NCI-H82 (cell line): ENCODE measurements around the gene PPM1H.
"Not testable (repeated sequence)": the region's sequence is repeated elsewhere in the genome, so short reads cannot be mapped to it uniquely, and the experiment has no call there.

Source experiments
- DNase-seq: peaks from one replicate; lab custom pipeline; 2025; lab: John Stamatoyannopoulos, UW

Gene PPM1H

DNA sequence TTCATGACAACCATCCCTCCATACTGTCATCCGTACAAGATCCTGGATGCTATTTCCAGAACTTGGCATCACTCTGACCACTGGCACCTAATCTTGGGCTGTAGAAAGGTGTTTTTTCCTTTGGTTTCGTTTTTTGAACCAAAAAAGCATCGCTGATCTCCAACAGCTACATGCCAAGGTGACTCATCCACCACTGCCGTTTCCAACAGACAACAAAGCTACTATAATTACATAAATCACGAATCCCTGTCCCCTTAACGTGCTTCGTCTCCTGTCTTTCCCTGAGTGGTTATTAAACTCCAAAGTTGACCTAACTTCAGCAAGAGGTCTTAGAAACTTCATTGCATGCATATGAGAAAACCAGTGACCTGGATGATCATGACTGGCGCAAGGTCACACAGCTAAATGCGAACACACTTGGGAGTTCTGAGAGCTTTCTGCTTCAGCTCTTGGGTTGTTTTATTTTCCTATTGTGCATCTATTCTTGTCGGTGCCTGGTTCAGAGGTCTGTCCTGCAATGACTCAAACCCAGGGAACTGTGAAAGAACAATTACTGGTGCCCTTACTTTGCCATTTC lies 99.9 kb downstream of the PPM1H start:
- no peak for DNase-seq

DNA sequence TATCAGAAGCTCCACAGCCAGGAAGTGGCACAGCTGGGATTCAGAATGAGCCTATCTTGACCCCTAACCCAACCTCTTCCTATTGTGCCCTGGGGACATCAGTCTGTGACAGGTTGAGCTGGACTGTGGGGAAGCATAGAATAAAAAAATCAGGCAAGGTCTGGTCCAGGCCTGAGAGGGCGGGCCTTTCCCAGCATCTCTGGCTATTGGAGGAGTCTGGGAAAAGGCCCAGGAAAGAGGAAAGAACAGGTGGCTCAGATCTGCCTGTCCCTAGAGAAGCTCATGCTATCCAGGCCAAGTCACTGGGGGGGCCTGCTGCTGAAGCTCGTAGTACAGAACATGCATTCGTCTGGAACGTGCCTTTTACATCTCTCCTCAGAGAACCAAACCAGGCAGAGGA lies 100.5 kb downstream of the PPM1H start:
- no peak for DNase-seq

DNA sequence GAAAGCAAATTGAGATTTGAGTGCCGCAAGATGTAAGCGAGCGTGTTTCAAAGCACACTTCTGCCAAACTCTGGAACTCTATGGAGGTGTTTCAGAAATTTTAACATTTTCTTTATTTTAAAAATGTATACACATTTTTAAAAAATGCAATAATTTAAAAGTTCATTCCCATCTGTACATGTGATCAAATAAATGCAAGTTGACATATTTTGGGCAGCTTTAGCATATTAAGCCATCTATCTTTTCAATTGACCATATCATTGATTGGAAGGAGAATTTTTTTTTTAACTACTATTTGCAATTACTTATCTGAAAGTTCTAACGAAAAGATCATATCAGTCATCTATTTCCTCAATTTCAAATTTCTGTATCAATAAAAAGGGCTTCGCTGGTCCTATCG lies 101.3 kb downstream of the PPM1H start:
- DNase-seq, result no peak

DNA sequence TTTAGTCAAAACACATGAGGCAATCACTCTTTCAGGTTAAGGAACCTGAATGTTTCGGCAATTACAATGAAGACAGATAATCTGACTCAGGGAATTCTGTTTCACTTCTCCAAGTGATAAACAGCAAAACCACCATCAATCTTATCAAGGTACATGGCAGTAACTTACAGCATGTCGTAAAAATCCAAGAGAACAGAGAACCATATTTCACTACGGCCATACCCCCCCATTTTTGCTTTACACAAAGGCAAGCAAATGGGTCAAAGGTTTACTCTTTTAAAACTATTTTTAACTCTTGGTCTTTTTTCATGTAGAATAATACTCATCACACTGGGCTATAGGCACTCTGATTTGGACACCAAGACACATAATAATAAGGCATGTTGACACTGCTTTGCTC lies 102.4 kb downstream of the PPM1H start:
- DNase-seq, result no peak

DNA sequence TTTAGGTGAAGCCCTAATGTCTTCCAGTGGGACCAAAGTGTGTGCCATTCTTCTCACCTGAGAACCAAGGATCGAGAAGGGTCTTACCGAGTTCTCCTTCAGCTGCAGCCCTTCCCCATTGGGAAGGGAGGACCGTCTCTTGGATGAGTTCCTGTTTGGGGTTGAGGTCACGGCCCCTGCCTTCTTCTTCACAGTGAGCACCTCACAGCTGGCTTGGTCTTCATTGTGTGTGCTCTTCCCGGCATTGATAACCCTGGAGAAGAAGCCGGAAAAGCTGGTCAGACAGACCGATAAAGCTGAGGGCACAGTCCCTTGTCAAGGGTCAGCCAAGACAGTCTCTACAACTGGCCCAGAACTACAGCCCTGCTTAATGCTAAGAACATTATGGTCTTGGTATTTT lies 102.9 kb downstream of the PPM1H start:
- no peak for DNase-seq

DNA sequence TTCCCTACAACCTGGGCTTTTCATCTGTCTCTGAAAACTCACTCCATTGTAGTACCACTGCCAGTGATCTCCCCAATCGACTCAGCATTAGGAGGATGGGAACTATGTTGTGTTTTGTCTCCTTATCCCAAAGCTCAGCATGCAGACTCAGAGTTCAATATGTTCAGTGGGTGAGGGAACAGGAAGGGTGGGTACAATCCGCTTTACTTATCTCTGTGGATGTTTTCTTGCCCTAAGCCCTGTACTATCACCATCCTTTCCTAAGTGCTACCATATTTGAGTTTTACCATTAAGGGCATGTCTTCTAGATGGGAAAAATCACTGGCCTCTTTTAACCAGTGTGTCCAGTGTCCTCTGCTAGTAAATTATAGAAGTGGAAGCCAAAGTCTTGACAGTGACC lies 107.1 kb downstream of the PPM1H start:
- no peak for DNase-seq

DNA sequence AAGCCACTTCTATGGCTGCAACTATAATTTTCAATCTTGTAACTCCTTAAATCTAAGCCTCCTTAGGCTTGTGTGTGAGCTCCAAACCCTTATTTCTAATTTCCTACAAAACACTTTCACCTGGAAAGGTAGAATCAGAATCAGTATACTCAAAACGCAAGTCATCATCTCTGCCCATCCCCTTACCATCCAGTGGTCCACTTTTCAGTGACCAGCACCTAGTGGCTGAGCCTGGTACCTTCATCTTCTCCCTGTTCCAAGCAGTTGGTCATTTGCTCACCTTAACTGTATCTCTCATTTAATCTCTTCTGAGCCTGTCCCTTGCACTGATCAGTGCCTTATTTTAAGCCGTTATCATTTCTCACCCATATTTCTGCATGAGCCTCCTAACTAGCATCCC lies 107.9 kb downstream of the PPM1H start:
- no peak for DNase-seq

DNA sequence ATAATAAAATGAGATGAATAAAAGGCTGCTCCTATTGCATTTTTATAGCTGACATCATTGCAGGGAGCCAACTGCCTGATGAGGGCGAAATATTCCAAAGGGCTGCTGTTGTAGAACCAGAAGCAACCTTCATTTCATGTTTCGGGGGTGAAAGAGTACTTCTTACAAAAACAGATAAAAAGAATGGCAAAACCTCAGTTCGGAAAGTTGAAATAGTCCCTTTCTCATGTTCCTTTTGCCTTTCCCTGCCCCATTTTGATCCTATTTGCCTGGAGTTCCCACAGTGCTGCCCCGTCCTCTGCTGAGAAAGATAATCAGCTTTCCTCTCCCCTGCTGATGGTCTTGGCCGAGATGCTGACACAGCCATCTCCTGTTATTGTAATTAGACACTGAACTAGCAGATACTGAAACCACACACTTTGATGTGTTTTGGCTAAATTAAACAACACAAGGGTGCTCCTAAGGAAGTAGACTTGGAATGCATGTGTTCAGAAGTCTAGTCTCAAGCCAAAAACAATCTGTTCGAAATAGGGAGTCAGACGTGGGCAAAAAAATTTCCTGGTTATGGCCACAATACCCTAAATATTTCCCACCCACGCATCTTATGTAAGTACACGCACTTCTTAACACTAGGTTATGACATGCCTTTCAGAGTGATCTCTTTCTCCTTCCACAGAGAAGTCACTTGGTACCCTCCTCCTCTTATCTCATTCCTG lies 117.2 kb downstream of the PPM1H start:
- peak; percentile 48 for DNase-seq

DNA sequence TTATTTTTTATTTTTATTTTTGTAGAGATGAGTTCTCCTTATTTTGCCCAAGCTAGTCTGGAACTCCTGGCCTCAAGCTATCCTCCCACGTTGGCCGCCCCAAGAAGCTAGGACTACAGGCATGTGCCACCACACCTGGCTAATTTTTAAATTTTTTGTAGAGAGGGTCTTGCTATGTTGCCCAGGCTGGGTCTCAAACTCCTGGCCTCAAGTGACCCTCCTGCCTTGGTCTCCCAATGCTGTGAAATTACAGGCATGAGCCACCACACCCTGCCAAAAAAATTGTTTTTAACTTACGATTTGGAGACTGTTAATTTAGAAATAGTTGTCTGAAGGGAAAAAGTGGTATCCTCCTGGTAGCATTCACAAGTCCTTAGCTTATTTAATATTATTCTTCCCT lies 120.7 kb downstream of the PPM1H start:
- DNase-seq, result no peak

DNA sequence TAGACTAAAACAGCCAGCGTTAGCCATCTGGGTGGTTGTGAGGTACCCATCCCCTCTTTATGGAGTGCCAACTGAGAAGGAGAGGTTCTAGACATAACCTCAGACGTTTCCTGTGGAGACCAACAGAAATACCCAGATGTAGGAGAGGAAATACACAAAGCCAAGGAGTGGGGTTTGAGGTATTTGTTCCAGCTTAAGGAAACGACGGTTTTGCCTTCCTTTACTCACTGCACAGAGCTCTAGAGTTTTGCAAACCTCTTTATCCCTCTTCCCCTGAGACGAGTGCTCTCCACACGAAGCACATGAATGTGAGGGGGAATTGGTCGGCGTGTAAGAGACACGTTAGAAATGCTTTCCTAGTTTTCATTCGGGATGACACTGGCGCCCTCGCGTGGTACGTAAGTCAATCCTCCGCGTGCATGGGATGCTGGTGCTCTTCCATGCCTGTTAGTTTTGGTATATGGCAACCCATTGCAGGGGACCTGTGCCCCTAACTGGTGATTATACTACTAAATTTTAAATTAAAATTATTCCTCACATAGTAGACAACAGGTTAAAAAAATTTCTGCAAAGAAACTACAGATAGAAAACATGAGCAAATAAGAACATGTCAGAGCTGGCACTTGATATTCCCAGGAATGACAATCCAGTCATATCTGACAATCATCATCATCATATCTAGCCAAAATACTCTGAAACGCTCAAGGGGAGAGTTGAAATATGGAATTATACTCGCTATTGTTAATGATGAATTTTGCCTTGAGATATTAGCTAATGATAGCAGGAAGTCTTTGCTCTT lies 121.7 kb downstream of the PPM1H start:
- DNase-seq, result peak; percentile 78

DNA sequence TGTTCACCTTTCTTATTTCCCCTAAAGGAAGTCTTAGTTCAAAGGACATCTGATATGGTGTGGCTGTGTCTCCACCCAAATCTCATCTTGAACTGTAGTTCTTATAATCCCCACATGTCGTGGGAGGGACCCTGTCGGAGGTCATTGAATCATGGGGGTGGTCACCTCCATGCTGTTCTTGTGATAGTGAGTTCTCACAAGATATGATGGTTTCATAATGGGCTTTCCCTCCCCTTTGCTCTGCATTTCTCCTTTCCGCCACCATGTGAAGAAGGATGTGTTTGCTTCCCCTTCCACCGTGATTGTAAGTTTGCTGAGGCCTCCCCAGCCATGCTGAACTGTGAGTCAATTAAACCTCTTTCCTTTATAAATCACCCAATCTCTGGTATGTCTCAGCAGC lies 123.5 kb downstream of the PPM1H start:
- not testable (repeated sequence) for DNase-seq

DNA sequence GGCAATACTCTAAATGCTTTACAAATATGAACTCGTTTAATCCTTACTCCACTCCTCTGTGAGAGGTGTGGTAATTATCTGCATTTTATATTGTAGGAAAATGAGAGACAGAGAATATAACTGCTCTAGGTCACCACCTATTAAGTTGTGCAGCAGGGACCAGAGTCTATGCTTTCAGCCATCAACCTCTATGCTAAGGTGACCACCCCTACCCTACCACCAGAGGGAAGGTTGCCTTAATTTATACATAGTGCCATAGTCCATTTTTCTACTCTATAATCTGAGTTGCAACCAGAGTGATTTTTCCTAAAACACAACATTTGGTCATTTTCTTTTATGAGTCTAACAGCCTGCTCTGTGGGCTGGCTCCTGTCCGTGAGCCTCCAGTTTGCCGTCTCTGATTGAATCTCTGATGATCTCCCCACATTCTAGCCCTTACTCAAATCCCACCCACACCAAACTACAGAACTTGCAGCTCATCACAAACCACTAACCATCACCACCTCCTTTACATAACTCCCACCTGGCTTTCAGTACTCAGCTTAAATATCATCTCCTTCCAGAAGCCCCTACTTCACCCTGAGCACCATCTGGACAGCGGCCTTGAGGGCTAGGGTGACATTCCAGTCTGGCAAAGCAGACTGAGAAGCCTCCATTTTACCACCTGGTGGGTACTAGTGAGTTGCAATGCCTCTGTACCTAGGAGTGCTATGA lies 126.6 kb downstream of the PPM1H start:
- peak; percentile 57 for DNase-seq

DNA sequence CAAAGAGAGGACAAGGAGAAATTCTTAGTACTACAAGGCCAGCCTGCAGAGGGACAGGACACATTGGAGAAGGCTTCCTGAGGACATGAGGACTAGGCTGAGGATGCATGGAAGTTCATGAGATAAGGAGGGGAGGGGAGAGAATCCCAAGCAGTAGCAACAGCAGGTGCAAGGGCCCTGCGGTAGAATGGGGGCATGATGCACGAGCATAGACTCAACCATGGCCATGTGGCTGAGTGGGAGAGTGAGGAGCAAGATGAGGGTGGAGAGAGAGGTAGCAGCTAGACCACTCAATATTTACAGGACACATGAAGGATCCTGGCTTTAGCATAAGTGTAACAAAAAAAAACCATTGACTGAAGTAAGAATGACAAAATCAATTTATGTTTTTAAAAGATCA lies 128.1 kb downstream of the PPM1H start:
- no peak for DNase-seq

DNA sequence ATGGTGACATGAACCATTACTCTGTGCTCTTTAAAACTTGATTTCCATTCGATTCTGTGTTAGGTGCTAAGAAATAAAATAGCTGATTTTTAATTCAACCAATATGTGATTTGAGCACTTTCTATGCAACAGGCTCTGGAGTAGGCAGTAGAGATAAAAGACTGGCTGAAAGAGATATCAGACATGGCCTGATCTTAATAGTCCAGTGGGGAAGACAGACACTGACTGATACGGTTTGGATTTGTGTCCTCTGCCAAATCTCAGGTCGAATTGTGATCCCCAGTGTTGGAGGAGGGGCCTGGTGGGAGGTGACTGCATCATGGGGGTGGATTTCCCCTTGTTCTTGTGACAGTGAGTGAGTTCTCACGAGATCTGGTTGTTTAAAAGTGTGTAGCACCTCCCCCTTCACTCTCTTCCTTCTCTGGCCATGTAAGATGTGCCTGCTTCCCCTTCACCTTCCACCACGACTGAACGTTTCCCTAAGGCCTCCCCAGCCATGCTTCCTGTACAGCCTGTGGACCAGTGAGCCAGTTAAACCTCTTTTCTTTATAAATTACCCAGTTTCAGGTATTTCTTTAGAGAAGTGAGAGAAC lies 128.6 kb downstream of the PPM1H start:
- no peak for DNase-seq

DNA sequence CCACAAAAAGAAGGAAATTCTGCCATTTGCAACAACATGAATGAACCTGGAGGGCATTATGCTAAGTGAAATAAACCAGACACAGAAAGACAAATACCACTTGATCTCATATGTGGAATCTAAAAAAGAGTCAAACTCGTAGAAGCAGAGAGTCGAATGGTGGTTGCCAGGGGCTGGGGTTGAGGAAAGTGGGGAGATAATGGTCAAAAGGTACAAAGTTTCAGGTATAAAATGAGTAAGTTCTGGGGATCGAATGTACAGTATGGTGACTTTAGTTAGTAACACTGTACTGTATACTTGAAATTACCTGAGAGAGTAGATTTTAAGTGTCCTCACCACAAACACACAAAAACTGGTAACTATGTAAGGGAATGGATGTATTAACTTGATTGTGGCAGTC lies 129.4 kb downstream of the PPM1H start:
- DNase-seq, result no peak

DNA sequence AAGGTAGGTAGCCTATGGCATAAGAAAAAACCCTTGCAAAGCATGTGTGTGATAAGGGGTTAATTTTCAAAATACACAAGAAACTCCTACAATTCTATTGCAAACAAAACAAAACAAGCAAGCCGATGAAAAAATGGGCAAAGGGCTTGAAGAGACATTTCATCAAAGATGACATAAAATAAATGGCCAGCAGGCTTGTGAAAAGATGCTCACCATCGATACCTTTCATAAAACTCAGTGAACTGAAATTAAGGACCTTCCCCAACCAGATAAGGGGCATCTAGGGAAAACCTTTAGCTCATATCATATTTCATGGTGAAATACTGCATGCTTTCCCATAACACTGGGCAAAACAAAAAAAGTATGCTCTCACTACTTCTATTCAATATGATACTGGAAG lies 131.2 kb downstream of the PPM1H start:
- DNase-seq, result no peak

DNA sequence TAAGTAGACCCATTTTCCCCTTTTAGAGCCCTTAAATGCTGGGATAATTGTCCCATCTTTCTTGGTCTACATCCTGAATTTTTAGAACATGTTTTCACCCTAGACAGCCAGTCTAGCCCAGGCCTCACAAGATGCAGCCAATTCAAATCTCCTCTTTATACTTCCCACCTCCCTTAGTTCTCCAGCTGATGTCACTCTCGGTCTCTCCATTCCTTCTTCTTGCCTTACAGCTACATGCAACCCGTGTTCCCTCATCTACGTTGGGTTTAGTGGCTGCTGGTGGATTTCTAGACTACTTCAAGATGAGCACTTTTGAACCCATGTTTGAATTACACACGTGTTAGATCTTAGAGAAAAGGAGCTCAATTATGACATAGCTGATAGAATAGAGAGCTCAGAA lies 132.0 kb downstream of the PPM1H start:
- peak; percentile 28 for DNase-seq

DNA sequence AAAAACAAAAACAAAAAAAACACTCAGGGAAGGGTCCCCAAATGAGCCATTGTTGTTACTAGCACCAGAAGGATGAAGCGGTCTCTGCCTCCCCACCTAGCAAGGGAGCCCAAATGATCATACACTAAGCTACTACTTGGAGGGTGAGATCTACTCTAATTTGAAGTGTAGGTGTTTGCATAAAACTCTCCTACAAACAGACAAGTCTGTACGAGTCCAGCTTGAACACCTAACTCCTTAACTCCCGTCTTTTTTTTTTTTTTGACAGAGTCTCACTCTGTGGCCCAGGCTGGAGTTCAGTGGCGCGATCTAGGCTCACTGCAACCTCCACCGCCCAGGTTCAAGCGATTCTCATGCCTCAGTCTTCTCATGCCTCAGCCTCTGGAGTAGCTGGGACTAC lies 132.6 kb downstream of the PPM1H start:
- no peak for DNase-seq

DNA sequence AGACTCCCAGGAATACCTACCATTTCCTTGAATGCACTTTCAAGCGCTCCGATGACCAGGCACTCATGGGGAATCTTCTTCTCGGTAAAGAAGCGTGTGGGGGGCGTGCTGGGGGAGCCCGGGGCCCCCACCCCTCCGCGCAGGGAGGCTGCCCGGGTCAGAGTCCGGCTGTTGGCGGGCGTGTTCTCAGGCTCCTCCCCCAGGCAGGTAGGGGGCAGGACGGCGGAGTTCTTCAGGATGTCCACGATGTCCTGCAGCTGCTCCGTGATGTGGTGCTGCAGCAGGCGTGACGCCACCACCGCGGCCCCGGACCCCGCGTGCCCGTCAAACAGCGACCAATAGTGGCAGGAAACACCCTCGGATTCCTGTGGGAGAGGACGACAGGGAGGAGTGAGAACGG lies 133.2 kb downstream of the PPM1H start:
- DNase-seq, result no peak

DNA sequence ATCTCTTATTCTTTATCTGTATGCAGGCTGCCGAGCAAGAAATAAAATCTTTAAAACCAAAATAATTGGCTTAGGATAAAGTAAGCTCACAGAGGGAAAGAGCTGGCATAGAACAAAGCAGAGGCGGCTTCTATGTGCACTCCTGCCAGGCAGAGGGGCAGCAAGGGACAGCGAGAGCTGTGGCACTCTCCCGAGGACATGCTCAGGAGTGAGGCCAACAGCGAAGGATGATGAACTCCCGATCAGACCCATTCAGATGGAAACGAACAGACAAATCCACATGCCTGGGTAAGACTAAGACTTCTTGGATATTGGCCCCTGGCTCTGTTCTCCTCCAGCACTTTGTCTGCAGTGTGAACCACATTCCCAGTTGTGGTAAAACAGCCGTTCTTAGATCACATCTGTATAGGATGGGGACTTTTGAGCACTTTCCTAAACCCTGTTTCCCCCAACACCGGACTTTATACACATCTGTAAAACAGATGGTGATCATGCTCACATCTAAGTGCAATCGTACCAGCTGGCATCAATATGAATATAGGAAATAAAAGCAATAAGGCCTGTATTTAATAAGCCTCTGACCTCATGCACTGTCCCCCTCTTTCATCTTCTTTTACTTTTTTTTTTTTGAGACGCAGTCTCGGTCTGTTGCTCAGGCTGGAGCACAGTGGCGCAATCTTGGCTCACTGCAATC lies 134.1 kb downstream of the PPM1H start:
- peak; percentile 49 for DNase-seq

DNA sequence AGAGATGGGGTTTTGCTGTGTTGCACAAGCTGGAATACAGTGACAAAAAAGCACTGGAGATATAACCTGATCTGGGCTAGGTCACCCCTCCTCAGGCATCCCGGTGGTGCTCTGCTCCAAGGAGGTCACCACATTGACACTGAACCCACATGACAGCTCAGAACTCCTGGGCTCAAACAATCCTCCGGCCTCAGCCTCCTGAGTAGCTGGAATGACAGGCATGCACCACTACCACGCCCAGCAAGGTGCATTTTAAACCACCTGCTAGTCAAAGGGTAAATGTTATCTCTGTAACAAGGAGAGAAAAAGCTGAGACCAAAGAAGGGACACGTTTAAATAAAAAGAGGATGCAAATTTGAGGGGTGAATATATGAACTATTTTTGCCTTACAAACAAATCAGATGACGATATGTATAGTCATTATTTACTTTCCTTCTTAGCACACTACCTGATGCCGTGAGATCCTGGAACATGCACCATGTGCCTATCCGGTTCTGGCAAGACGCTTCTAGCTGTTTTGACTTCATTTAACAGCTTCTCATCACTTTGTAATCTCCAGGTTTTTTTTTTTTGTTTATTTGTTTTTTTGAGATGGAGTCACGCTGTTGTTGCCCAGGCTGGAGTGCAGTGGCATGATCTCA lies 135.1 kb downstream of the PPM1H start:
- no peak for DNase-seq
